Liver (tissue), 9 donors: ENCODE results near the gene OBI1. TPM values are rescaled to one million over a fixed set of nuclear protein-coding genes. Genes with fewer than 3 reads are reported as not detected.
"Not testable (repeated sequence)": the region's sequence is repeated elsewhere in the genome, so short reads cannot be mapped to it uniquely, and the experiment has no call there.

Source experiments
- DNase-seq: peaks from one replicate; pipeline ENCODE4 v3.0.0-alpha.2; 2017; ENCODE audit warnings: low spot score
- H3K27ac ChIP-seq, 2 donors: one replicate each; pipeline ENCODE4 v1.7.0; 2013; ENCODE audit warnings: inconsistent platforms in 2 of 2, low read length in 2 of 2, control low read depth in 1 of 2, low read depth in 1 of 2, mild to moderate bottlenecking in 1 of 2
- H3K27me3 ChIP-seq, 4 donors: one replicate each; pipeline versions ENCODE4 v1.6.1 to v1.7.0; 2013; ENCODE audit warnings: low read length in 3 of 4, inconsistent platforms in 1 of 4, mild to moderate bottlenecking in 1 of 4, moderate library complexity in 1 of 4; ENCODE audit not compliant: control insufficient read depth in 4 of 4, insufficient read depth in 4 of 4
- H3K36me3 ChIP-seq, 4 donors: one replicate each; pipeline versions ENCODE4 v1.6.1 to v1.7.0; 2013; ENCODE audit warnings: low read length in 3 of 4, mild to moderate bottlenecking in 3 of 4, low read depth in 1 of 4, moderate library complexity in 1 of 4; ENCODE audit not compliant: control insufficient read depth in 4 of 4, insufficient read depth in 3 of 4
- H3K4me1 ChIP-seq, 4 donors: one replicate each; pipeline versions ENCODE4 v1.6.1 to v1.7.0; 2013; ENCODE audit warnings: low read length in 3 of 4, mild to moderate bottlenecking in 3 of 4, moderate library complexity in 1 of 4; ENCODE audit not compliant: control insufficient read depth in 4 of 4, insufficient read depth in 4 of 4
- H3K4me3 ChIP-seq, 3 donors: one replicate each; pipeline versions ENCODE4 v1.6.1 to v1.7.0; 2013; ENCODE audit warnings: low read length in 3 of 3, control low read depth in 1 of 3, low read depth in 1 of 3, mild to moderate bottlenecking in 1 of 3
- H3K9ac ChIP-seq, 2 donors: one replicate each; pipeline ENCODE4 v1.7.0; 2013; ENCODE audit warnings: low read length in 2 of 2, mild to moderate bottlenecking in 2 of 2, moderate library complexity in 2 of 2, control low read depth in 1 of 2, low read depth in 1 of 2
- H3K9me3 ChIP-seq, 4 donors: one replicate each; pipeline versions ENCODE4 v1.6.1 to v1.7.0; 2013; ENCODE audit warnings: low read length in 3 of 4; ENCODE audit not compliant: control insufficient read depth in 4 of 4
- CTCF ChIP-seq: fragments of 150-350 bp; IDR thresholded peaks from 2 replicates; pipeline ENCODE4 v1.5.1; 2017; ENCODE audit warnings: improper control_type of control experiment, low read depth, low read length; ENCODE audit not compliant: missing input control
- EGR1 ChIP-seq, 2 donors: IDR thresholded peaks; 2 replicates each; pipeline ENCODE4 v1.6.1; 2016 to 2018; ENCODE audit warnings: antibody characterized with exemption in 2 of 2, low read depth in 2 of 2
- FOXA1 ChIP-seq: IDR thresholded peaks from 2 replicates; pipeline ENCODE4 v1.6.1; 2016; ENCODE audit warnings: antibody characterized with exemption
- FOXA2 ChIP-seq: IDR thresholded peaks from 2 replicates; pipeline ENCODE4 v1.6.1; 2016; ENCODE audit warnings: antibody characterized with exemption
- GABPA ChIP-seq, 2 donors: IDR thresholded peaks in 1 of 2; conservative IDR thresholded peaks in 1 of 2; 2 replicates each; pipeline ENCODE4 v1.6.1; 2016; ENCODE audit warnings: antibody characterized with exemption in 2 of 2, mild to moderate bottlenecking in 1 of 2, moderate library complexity in 1 of 2
- HNF4A ChIP-seq, 2 donors: conservative IDR thresholded peaks; 2 replicates each; pipeline ENCODE4 v1.6.1; 2016; ENCODE audit warnings: antibody characterized with exemption in 2 of 2, mild to moderate bottlenecking in 2 of 2
- HNF4G ChIP-seq: IDR thresholded peaks from 2 replicates; pipeline ENCODE4 v1.6.1; 2016; ENCODE audit warnings: antibody characterized with exemption
- NR2F2 ChIP-seq: IDR thresholded peaks from 2 replicates; pipeline ENCODE4 v1.6.1; 2016; ENCODE audit warnings: antibody characterized with exemption
- RAD21 ChIP-seq, 2 donors: IDR thresholded peaks; 2 replicates each; pipeline ENCODE4 v1.6.1; 2016; ENCODE audit warnings: antibody characterized with exemption in 2 of 2, mild to moderate bottlenecking in 2 of 2
- RXRA ChIP-seq, 2 donors: IDR thresholded peaks; 2 replicates each; pipeline ENCODE4 v1.6.1; 2017 to 2018; ENCODE audit warnings: antibody characterized with exemption in 2 of 2, mild to moderate bottlenecking in 1 of 2
- YY1 ChIP-seq: IDR thresholded peaks from 2 replicates; pipeline ENCODE4 v1.6.1; 2016; ENCODE audit warnings: antibody characterized with exemption, mild to moderate bottlenecking
- WGBS: extraction: QIAGEN DNeasy Blood & Tissue Kit; methylation state at CpG from one replicate; pipeline ENCODE4 v1.1.7; 2013; 5-methylcytosine and 5-hydroxymethylcytosine counted together
- polyA plus RNA-seq, 2 donors: library from polyadenylated mRNA; stranded (reverse) in 1 of 2; unstranded in 1 of 2; fragments of 200-250 nt in 1 of 2; fragments of >200 nt in 1 of 2; fragmentation: Nextera tagmentation in 1 of 2; extraction: Ambion mirVana in 1 of 2; gene quantifications; one replicate each; pipeline versions ENCODE4 v1.2.1 to v1.2.3, GENCODE V29; 2013 to 2015
- total RNA-seq, 2 donors: library from RNA; depleted of rRNA; stranded (reverse); fragments of >200 nt; gene quantifications; one replicate each; pipeline ENCODE4 v1.2.3, GENCODE V29; 2014
- TF ChIP-seq, protein P1 (sequence below): IDR thresholded peaks from 2 replicates; pipeline ENCODE4 v1.6.1; 2016; ENCODE audit warnings: antibody characterized with exemption
- TF ChIP-seq, protein P2 (sequence below): IDR thresholded peaks from 2 replicates; pipeline ENCODE4 v1.6.1; 2016; ENCODE audit warnings: antibody characterized with exemption, mild to moderate bottlenecking
- donor health status: healthy.
- donor health status: healthy.
- donor health status: healthy.
- donor health status: healthy.
- donor health status: healthy.

Gene OBI1
- total and polyA plus RNA-seq, 4 donors: 1.7 to 8.9 (median 3.0) TPM

- peaks cover 1 to 10% (median 6%) of the 10 kb centered on the region in 4 donors for H3K4me1 ChIP-seq
- TF ChIP-seq HNF4G (no peak), GABPA (IDR thresholded peaks at IDR 0.05 in 1 of 2, conservative IDR thresholded peaks at IDR 0.05 in 1 of 2) (no peak), EGR1 (IDR thresholded peaks at IDR 0.05; ENCODE audit: low read depth in 2 of 2) (no peak), FOXA2 (no peak), RAD21 (IDR thresholded peaks at IDR 0.05) (no peak), CTCF (no peak), HNF4A (conservative IDR thresholded peaks at IDR 0.05) (no peak), YY1 (no peak), NR2F2 (no peak), FOXA1 (no peak), RXRA (IDR thresholded peaks at IDR 0.05) (no peak)
- TF ChIP-seq, protein P1, sequence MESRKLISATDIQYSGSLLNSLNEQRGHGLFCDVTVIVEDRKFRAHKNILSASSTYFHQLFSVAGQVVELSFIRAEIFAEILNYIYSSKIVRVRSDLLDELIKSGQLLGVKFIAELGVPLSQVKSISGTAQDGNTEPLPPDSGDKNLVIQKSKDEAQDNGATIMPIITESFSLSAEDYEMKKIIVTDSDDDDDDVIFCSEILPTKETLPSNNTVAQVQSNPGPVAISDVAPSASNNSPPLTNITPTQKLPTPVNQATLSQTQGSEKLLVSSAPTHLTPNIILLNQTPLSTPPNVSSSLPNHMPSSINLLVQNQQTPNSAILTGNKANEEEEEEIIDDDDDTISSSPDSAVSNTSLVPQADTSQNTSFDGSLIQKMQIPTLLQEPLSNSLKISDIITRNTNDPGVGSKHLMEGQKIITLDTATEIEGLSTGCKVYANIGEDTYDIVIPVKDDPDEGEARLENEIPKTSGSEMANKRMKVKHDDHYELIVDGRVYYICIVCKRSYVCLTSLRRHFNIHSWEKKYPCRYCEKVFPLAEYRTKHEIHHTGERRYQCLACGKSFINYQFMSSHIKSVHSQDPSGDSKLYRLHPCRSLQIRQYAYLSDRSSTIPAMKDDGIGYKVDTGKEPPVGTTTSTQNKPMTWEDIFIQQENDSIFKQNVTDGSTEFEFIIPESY: no peak
- TF ChIP-seq, protein P2, sequence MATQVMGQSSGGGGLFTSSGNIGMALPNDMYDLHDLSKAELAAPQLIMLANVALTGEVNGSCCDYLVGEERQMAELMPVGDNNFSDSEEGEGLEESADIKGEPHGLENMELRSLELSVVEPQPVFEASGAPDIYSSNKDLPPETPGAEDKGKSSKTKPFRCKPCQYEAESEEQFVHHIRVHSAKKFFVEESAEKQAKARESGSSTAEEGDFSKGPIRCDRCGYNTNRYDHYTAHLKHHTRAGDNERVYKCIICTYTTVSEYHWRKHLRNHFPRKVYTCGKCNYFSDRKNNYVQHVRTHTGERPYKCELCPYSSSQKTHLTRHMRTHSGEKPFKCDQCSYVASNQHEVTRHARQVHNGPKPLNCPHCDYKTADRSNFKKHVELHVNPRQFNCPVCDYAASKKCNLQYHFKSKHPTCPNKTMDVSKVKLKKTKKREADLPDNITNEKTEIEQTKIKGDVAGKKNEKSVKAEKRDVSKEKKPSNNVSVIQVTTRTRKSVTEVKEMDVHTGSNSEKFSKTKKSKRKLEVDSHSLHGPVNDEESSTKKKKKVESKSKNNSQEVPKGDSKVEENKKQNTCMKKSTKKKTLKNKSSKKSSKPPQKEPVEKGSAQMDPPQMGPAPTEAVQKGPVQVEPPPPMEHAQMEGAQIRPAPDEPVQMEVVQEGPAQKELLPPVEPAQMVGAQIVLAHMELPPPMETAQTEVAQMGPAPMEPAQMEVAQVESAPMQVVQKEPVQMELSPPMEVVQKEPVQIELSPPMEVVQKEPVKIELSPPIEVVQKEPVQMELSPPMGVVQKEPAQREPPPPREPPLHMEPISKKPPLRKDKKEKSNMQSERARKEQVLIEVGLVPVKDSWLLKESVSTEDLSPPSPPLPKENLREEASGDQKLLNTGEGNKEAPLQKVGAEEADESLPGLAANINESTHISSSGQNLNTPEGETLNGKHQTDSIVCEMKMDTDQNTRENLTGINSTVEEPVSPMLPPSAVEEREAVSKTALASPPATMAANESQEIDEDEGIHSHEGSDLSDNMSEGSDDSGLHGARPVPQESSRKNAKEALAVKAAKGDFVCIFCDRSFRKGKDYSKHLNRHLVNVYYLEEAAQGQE: no peak
- WGBS: 54% methylated on average over 3 of the region's 3 CpGs
- no peak for DNase-seq
- no peaks in the 10 kb centered on the region for H3K9me3 ChIP-seq
- H3K36me3 ChIP-seq: no peaks in the 10 kb centered on the region
- no peak overlapping the region for H3K27ac ChIP-seq
- H3K9ac ChIP-seq: no peak overlapping the region
- no peak overlapping the region for H3K4me3 ChIP-seq
- no peaks in the 10 kb centered on the region for H3K27me3 ChIP-seq
Observed at GRCh38 chr13:78649997-78650716, 8.8 kb downstream of the OBI1 start.

GRCh38 chr13:78647109-78647678, 11.8 kb downstream of the OBI1 start:
- not testable (repeated sequence) for H3K27me3 ChIP-seq, H3K9me3 ChIP-seq, H3K4me3 ChIP-seq, H3K4me1 ChIP-seq, H3K9ac ChIP-seq, H3K27ac ChIP-seq, H3K36me3 ChIP-seq
- 67% methylated on average over 11 of the region's 11 CpGs for WGBS
- DNase-seq: peak; percentile 34
